ENCODE data around the gene SP7. TPM values are rescaled to one million over a fixed set of nuclear protein-coding genes. Genes with fewer than 3 reads are reported as not detected.
A peak's percentile ranks its signal among the peaks of the same experiment; 100 is the strongest.

Gene SP7
- total and polyA plus RNA-seq, 2 donors (not counting 3 experiments of a cell fraction or from before 2014, with no cell fraction given) = not detected

DNA sequence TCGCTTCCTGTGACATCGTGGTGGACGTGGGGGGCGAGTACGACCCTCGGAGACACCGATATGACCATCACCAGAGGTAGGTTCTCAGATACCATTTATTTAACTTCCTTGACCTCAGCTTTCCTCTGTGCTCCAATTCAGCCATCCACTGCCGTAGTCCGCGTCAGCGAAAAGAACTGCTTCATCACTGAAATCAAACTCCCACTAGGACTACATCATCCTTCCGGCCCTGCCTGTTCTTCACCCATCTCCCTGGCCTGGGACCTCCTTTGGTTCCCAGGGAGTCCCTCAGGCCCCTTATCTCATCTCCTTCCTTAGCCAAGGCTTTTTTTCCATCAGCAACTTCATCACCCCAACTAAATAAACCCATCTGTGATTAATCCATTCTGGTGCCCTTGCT, 36.0 kb downstream of the SP7 start:
- Histone ChIP-seq H3K4me1 (ENCODE audit: control insufficient read depth, extremely low read depth, insufficient read depth, low read length) (peaks cover 30% of the 10 kb centered on the region), H4K20me1 (replicated peaks; ENCODE audit: control insufficient read depth, extremely low read depth, insufficient read depth, low read length) (no peaks in the 10 kb centered on the region), H3K27ac (ENCODE audit: insufficient read depth, low read depth, low read length) (peak overlapping the region; percentile 9), H3K27me3 (ENCODE audit: control insufficient read depth in 2 of 2, insufficient read depth in 2 of 2, low read length in 2 of 2) (no peaks in the 10 kb centered on the region), H3K79me2 (ENCODE audit: control insufficient read depth, insufficient read depth, low read length) (peaks cover 32% of the 10 kb centered on the region), H3K9me1 (replicated peaks; ENCODE audit: control insufficient read depth, extremely low read depth, insufficient read depth, low read length) (no peaks in the 10 kb centered on the region), H3K4me2 (ENCODE audit: insufficient read depth, low read length) (peak overlapping the region; percentile 72), H3K36me3 (ENCODE audit: control insufficient read depth in 2 of 2, extremely low read depth in 1 of 2, insufficient read depth in 2 of 2, low read length in 2 of 2) (peaks cover 3 to 12% of the 10 kb centered on the region in 2 experiments), H2AFZ (ENCODE audit: low read depth, low read length) (peak overlapping the region; percentile 0), H3K9me3 (replicated peaks; ENCODE audit: control insufficient read depth, insufficient read depth, low read length) (no peaks in the 10 kb centered on the region), H3K9ac (replicated peaks; ENCODE audit: extremely low read depth, insufficient read depth, low read length) (peak overlapping the region; percentile 46), H3K4me3 (replicated peaks in 1 of 3; ENCODE audit: insufficient read depth in 1 of 3, low read depth in 1 of 3, low read length in 3 of 3) (peak overlapping the region; percentile 8 to 65 (median 57))
- ChIA-PET POLR2A (interaction anchor here (1.0 kb wide), 1 partner anchor 8 kb away, joined by 4 read pairs; no protein-coding TSS in a partner anchor), CTCF (interaction anchor here (0.7 to 5.1 kb wide), 8 partner anchors 10 to 208 kb away, joined by 3 to 49 read pairs (median 5); partner anchors contain the start of gene AAAS)
- dilution Hi-C loops (cut with MboI; ENCODE audit: extremely low pct_ligation_motif_present, low sequenced_read_pairs) (no loop called here), intact Hi-C loops (cut with micrococcal nuclease) (no loop called here)
- peak; percentile 9 for DNase-seq (ENCODE audit: low read depth, low spot score)
- FAIRE-seq = peak; percentile 35
- TF ChIP-seq GATA2 (IDR thresholded peaks at IDR 0.05; ENCODE audit: insufficient read depth, insufficient read length, low read depth, low read length) = no peak
- TF ChIP-seq POLR2A (IDR thresholded peaks at IDR 0.05; ENCODE audit: low read depth, low read length) = no peak
- no peak for TF ChIP-seq EZH2 (IDR thresholded peaks at IDR 0.05; ENCODE audit: borderline replicate concordance, low read depth, low read length, severe bottlenecking)
- TF ChIP-seq FOS (IDR thresholded peaks at IDR 0.05; ENCODE audit: borderline replicate concordance, insufficient read depth, low read length) = no peak
- no peak for TF ChIP-seq MYC (IDR thresholded peaks at IDR 0.05; ENCODE audit: low read depth, low read length)
- no peak for TF ChIP-seq JUN (IDR thresholded peaks at IDR 0.05; ENCODE audit: borderline replicate concordance, insufficient read depth, insufficient read length, low read depth)
- TF ChIP-seq, protein P1, sequence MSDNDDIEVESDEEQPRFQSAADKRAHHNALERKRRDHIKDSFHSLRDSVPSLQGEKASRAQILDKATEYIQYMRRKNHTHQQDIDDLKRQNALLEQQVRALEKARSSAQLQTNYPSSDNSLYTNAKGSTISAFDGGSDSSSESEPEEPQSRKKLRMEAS (IDR thresholded peaks at IDR 0.05; ENCODE audit: insufficient read depth, insufficient read length) = no peak
- no peak for TF ChIP-seq POLR2AphosphoS5 (IDR thresholded peaks at IDR 0.05; ENCODE audit: insufficient read depth, low read depth, low read length)
- TF ChIP-seq, protein P2, sequence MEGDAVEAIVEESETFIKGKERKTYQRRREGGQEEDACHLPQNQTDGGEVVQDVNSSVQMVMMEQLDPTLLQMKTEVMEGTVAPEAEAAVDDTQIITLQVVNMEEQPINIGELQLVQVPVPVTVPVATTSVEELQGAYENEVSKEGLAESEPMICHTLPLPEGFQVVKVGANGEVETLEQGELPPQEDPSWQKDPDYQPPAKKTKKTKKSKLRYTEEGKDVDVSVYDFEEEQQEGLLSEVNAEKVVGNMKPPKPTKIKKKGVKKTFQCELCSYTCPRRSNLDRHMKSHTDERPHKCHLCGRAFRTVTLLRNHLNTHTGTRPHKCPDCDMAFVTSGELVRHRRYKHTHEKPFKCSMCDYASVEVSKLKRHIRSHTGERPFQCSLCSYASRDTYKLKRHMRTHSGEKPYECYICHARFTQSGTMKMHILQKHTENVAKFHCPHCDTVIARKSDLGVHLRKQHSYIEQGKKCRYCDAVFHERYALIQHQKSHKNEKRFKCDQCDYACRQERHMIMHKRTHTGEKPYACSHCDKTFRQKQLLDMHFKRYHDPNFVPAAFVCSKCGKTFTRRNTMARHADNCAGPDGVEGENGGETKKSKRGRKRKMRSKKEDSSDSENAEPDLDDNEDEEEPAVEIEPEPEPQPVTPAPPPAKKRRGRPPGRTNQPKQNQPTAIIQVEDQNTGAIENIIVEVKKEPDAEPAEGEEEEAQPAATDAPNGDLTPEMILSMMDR (IDR thresholded peaks at IDR 0.05; ENCODE audit: extremely low read depth in 1 of 2, insufficient read depth in 1 of 2, low read depth in 1 of 2, low read length in 2 of 2) = no peak
- no TSS peak for BruUV-seq (replicated peaks)

Data from endothelial cell of umbilical vein (primary cell).